Measurements from ENCODE around the gene MEOX1. TPM values are rescaled to one million over a fixed set of nuclear protein-coding genes. Genes with fewer than 3 reads are reported as not detected.
A peak's percentile ranks its signal among the peaks of the same experiment; 100 is the strongest.

Gene MEOX1
- total RNA-seq, 1 experiment from 2014 or later = 0.72 TPM

- H3K4me2 ChIP-seq = no peak overlapping the region
- H4K20me1 ChIP-seq (ENCODE audit: insufficient read depth) = no peaks in the 10 kb centered on the region
- no peak overlapping the region for H2AFZ ChIP-seq
- POLR2A ChIA-PET (ENCODE audit: unreplicated experiment) = no interaction called here
- peaks cover 5% of the 10 kb centered on the region; the same call in 1 of the 2 replicates for H3K9me3 ChIP-seq (ENCODE audit: insufficient read depth, low read depth)
- H3K27me3 ChIP-seq (ENCODE audit: insufficient read depth, low read depth) = no peaks in the 10 kb centered on the region
- no peaks in the 10 kb centered on the region for H3K36me3 ChIP-seq (ENCODE audit: low read depth)
- H3K4me1 ChIP-seq (replicated peaks; ENCODE audit: insufficient read depth) = no peaks in the 10 kb centered on the region
- no peaks in the 10 kb centered on the region for H3K79me2 ChIP-seq (ENCODE audit: low read depth)
- intact Hi-C loops (cut with micrococcal nuclease; ENCODE audit: unreplicated experiment) = no loop called here
- no peaks in the 10 kb centered on the region for H3F3A ChIP-seq (ENCODE audit: insufficient read depth, low read depth)
- no TSS peak for BruUV-seq (replicated peaks)
- H3K9me2 ChIP-seq (ENCODE audit: insufficient read depth) = no peaks in the 10 kb centered on the region
- DNase-seq = no peak
- CTCF ChIA-PET = no interaction called here
- no peak overlapping the region for H3K27ac ChIP-seq
- H3K4me3 ChIP-seq = no peak overlapping the region
- TF ChIP-seq CTCF (conservative IDR thresholded peaks at IDR 0.05) (no peak), EZH2 (IDR thresholded peaks at IDR 0.05; ENCODE audit: low read depth) (no peak)
Observed at GRCh38 chr17:43609613-43610385, 51.9 kb downstream of the MEOX1 start.

- peak in 1 of 2 experiments; percentile 49 for DNase-seq
- Histone ChIP-seq H3K79me2 (ENCODE audit: low read depth) (no peaks in the 10 kb centered on the region), H3K9me3 (ENCODE audit: insufficient read depth, low read depth) (peaks cover 5% of the 10 kb centered on the region; the same call in 1 of the 2 replicates), H3K9me2 (ENCODE audit: insufficient read depth) (no peaks in the 10 kb centered on the region), H3F3A (ENCODE audit: insufficient read depth, low read depth) (no peaks in the 10 kb centered on the region), H3K27ac (no peak overlapping the region), H3K36me3 (ENCODE audit: low read depth) (no peaks in the 10 kb centered on the region), H3K4me2 (no peak overlapping the region), H2AFZ (no peak overlapping the region), H3K4me1 (replicated peaks; ENCODE audit: insufficient read depth) (no peaks in the 10 kb centered on the region), H4K20me1 (ENCODE audit: insufficient read depth) (no peaks in the 10 kb centered on the region), H3K27me3 (ENCODE audit: insufficient read depth, low read depth) (no peaks in the 10 kb centered on the region), H3K4me3 (no peak overlapping the region)
- ChIA-PET POLR2A (ENCODE audit: unreplicated experiment) (no interaction called here), CTCF (no interaction called here)
- no TSS peak for BruUV-seq (replicated peaks)
- TF ChIP-seq EZH2 (IDR thresholded peaks at IDR 0.05; ENCODE audit: low read depth) (no peak), CTCF (conservative IDR thresholded peaks at IDR 0.05) (no peak)
- intact Hi-C loops (cut with micrococcal nuclease; ENCODE audit: unreplicated experiment) = no loop called here
Observed at GRCh38 chr17:43608313-43608712, 53.4 kb downstream of the MEOX1 start.

- Histone ChIP-seq H3K4me3 (no peak overlapping the region), H3K4me1 (replicated peaks; ENCODE audit: insufficient read depth) (no peaks in the 10 kb centered on the region), H3F3A (ENCODE audit: insufficient read depth, low read depth) (no peaks in the 10 kb centered on the region), H3K79me2 (ENCODE audit: low read depth) (no peaks in the 10 kb centered on the region), H3K27me3 (ENCODE audit: insufficient read depth, low read depth) (no peaks in the 10 kb centered on the region), H3K9me2 (ENCODE audit: insufficient read depth) (no peaks in the 10 kb centered on the region), H3K36me3 (ENCODE audit: low read depth) (no peaks in the 10 kb centered on the region), H4K20me1 (ENCODE audit: insufficient read depth) (no peaks in the 10 kb centered on the region), H3K4me2 (no peak overlapping the region), H3K27ac (no peak overlapping the region), H2AFZ (no peak overlapping the region), H3K9me3 (ENCODE audit: insufficient read depth, low read depth) (no peaks in the 10 kb centered on the region)
- ChIA-PET POLR2A (ENCODE audit: unreplicated experiment) (no interaction called here), CTCF (no interaction called here)
- no peak for DNase-seq
- BruUV-seq (replicated peaks) = no TSS peak
- intact Hi-C loops (cut with micrococcal nuclease; ENCODE audit: unreplicated experiment) = no loop called here
- no peak for TF ChIP-seq CTCF (conservative IDR thresholded peaks at IDR 0.05)
- TF ChIP-seq EZH2 (IDR thresholded peaks at IDR 0.05; ENCODE audit: low read depth) = no peak
Observed at GRCh38 chr17:43604549-43604948, 57.2 kb downstream of the MEOX1 start.
